Nephron (organoid): ENCODE results near the gene TXNDC11.

Source experiments
- H3K27ac Mint-ChIP-seq, 3 experiments: 2 replicates each; pipeline ENCODE4 v1.8.0; 2020; ENCODE audit warnings: mixed read lengths in 3 of 3, mild to moderate bottlenecking in 2 of 3, moderate library complexity in 1 of 3
- H3K27me3 Mint-ChIP-seq: 2 replicates; pipeline ENCODE4 v1.8.0; 2021; ENCODE audit warnings: low read depth, mild to moderate bottlenecking, moderate library complexity, mixed read lengths
- H3K36me3 Mint-ChIP-seq: 2 replicates; pipeline ENCODE4 v1.8.0; 2020; ENCODE audit warnings: low read depth, mixed read lengths
- H3K4me1 Mint-ChIP-seq: 2 replicates; pipeline ENCODE4 v1.8.0; 2020; ENCODE audit warnings: mixed read lengths
- H3K4me3 Mint-ChIP-seq, 3 experiments: 2 replicates each; pipeline ENCODE4 v1.8.0; 2020; ENCODE audit warnings: mild to moderate bottlenecking in 3 of 3, mixed read lengths in 3 of 3, moderate library complexity in 2 of 3
- H3K9me3 Mint-ChIP-seq: 2 replicates; pipeline ENCODE4 v1.8.0; 2020; ENCODE audit warnings: mixed read lengths
- CTCF ChIP-seq, 3 experiments: fragments of 200-600 bp; sonication (generic); IDR thresholded peaks; one replicate each; pipeline ENCODE4 v1.5.0; 2021; ENCODE audit warnings: antibody characterized with exemption in 3 of 3; ENCODE audit not compliant: unreplicated experiment in 3 of 3

The TXNDC11 gene

GRCh38 chr16:11738742-11739544, 3.7 kb downstream of the TXNDC11 start:
- H3K9me3 Mint-ChIP-seq: no peaks in the 10 kb centered on the region
- TF ChIP-seq CTCF (IDR thresholded peaks at IDR 0.05; ENCODE audit: unreplicated experiment in 3 of 3): no peak
- H3K4me1 Mint-ChIP-seq: peaks cover 54% of the 10 kb centered on the region
- no peak overlapping the region for H3K27ac Mint-ChIP-seq
- H3K4me3 Mint-ChIP-seq: peak overlapping the region; percentile 29 to 75 (median 36)
- peaks cover 33% of the 10 kb centered on the region for H3K36me3 Mint-ChIP-seq
- no peaks in the 10 kb centered on the region for H3K27me3 Mint-ChIP-seq

GRCh38 chr16:11737713-11738112, 4.9 kb downstream of the TXNDC11 start:
- Mint-ChIP-seq H3K27ac (peak overlapping the region in 1 of 3 experiments; percentile 31), H3K36me3 (peaks cover 44% of the 10 kb centered on the region), H3K4me1 (peaks cover 49% of the 10 kb centered on the region), H3K27me3 (no peaks in the 10 kb centered on the region), H3K4me3 (peak overlapping the region in 2 of 3 experiments; percentile 47 to 58), H3K9me3 (no peaks in the 10 kb centered on the region)
- no peak for TF ChIP-seq CTCF (IDR thresholded peaks at IDR 0.05; ENCODE audit: unreplicated experiment in 3 of 3)

GRCh38 chr16:11736903-11737302, 5.8 kb downstream of the TXNDC11 start:
- no peak for TF ChIP-seq CTCF (IDR thresholded peaks at IDR 0.05; ENCODE audit: unreplicated experiment in 3 of 3)
- H3K4me1 Mint-ChIP-seq: peaks cover 49% of the 10 kb centered on the region
- H3K9me3 Mint-ChIP-seq: no peaks in the 10 kb centered on the region
- no peak overlapping the region for H3K27ac Mint-ChIP-seq
- H3K36me3 Mint-ChIP-seq: peaks cover 52% of the 10 kb centered on the region
- H3K4me3 Mint-ChIP-seq: no peak overlapping the region
- H3K27me3 Mint-ChIP-seq: no peaks in the 10 kb centered on the region

GRCh38 chr16:11735787-11736186, 6.9 kb downstream of the TXNDC11 start:
- Mint-ChIP-seq H3K9me3 (no peaks in the 10 kb centered on the region), H3K36me3 (peaks cover 56% of the 10 kb centered on the region), H3K27me3 (no peaks in the 10 kb centered on the region), H3K4me1 (peaks cover 38% of the 10 kb centered on the region), H3K4me3 (no peak overlapping the region), H3K27ac (no peak overlapping the region)
- no peak for TF ChIP-seq CTCF (IDR thresholded peaks at IDR 0.05; ENCODE audit: unreplicated experiment in 3 of 3)

- Mint-ChIP-seq H3K9me3 (no peaks in the 10 kb centered on the region), H3K27ac (no peak overlapping the region), H3K27me3 (no peaks in the 10 kb centered on the region), H3K4me1 (peaks cover 28% of the 10 kb centered on the region), H3K4me3 (no peak overlapping the region), H3K36me3 (peaks cover 65% of the 10 kb centered on the region)
- no peak for TF ChIP-seq CTCF (IDR thresholded peaks at IDR 0.05; ENCODE audit: unreplicated experiment in 3 of 3)
Measured at GRCh38 chr16:11734653-11735043, 8.0 kb downstream of the TXNDC11 start.
